ENCODE data around the gene SCNN1A. TPM values are rescaled to one million over a fixed set of nuclear protein-coding genes. Genes with fewer than 3 reads are reported as not detected.

SCNN1A gene
- total RNA-seq, 1 experiment from 2014 or later: 111 TPM

DNA sequence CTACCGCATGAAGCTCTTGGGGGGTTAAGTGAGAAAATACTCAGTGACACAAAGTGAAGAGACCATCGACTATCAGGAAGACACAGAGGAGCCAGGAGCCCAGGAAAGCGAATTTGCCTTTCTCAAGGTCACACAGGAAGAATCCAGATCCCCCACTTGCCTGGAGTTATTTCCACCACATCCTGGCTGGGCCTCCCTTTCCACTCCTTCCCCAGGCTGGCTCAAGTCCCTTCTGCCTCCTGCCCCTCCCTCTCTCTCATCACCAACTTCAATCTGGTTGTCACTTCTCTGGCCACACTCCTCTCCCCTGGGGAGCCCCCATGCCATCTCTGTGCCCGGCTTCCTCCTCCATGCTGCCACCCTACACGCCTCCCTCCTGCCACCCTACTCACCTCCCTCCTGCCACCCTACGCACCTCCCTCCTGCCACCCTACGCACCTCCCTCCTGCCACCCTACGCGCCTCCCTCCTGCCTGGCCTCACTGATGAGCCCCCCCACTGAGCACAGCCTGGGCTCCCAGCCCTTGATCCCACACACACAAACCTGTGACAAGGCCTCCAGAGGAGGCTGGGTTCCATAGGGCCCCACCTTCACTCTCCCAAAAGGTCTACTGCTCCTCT lies 6.3 kb downstream of the SCNN1A start:
- no peak overlapping the region for H2AK5ac ChIP-seq (ENCODE audit: insufficient read length, low read length)
- H3K79me1 ChIP-seq (ENCODE audit: insufficient read depth, low read depth, low read length, poor library complexity, severe bottlenecking): peaks cover 9% of the 10 kb centered on the region
- no peak overlapping the region for H4K91ac ChIP-seq (ENCODE audit: insufficient read length, low read depth, low read length)
- H3K27ac ChIP-seq (ENCODE audit: insufficient read length, low read depth, low read length): no peak overlapping the region
- H3K9me3 ChIP-seq (ENCODE audit: control insufficient read depth, low read depth, low read length): no peaks in the 10 kb centered on the region
- peaks cover 26% of the 10 kb centered on the region for H3K23me2 ChIP-seq (ENCODE audit: insufficient read length, low read depth, low read length, poor library complexity, severe bottlenecking)
- TF ChIP-seq, protein P1, sequence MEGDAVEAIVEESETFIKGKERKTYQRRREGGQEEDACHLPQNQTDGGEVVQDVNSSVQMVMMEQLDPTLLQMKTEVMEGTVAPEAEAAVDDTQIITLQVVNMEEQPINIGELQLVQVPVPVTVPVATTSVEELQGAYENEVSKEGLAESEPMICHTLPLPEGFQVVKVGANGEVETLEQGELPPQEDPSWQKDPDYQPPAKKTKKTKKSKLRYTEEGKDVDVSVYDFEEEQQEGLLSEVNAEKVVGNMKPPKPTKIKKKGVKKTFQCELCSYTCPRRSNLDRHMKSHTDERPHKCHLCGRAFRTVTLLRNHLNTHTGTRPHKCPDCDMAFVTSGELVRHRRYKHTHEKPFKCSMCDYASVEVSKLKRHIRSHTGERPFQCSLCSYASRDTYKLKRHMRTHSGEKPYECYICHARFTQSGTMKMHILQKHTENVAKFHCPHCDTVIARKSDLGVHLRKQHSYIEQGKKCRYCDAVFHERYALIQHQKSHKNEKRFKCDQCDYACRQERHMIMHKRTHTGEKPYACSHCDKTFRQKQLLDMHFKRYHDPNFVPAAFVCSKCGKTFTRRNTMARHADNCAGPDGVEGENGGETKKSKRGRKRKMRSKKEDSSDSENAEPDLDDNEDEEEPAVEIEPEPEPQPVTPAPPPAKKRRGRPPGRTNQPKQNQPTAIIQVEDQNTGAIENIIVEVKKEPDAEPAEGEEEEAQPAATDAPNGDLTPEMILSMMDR (conservative IDR thresholded peaks at IDR 0.05): no peak
- WGBS (ENCODE audit: extremely low coverage, insufficient read length, low lambda C conversion rate): no CpG with 5 or more reads among the region's 9 CpGs
- DNase-seq: no peak
- H3K9ac ChIP-seq (ENCODE audit: extremely low read depth, insufficient read length, low read length): no peak overlapping the region
- H3K27me3 ChIP-seq (ENCODE audit: insufficient read depth, low read length): no peaks in the 10 kb centered on the region
- H3K4me2 ChIP-seq (ENCODE audit: insufficient read depth, insufficient read length, low read length): no peak overlapping the region
- Mint-ChIP-seq H3K9me3 (no peaks in the 10 kb centered on the region; a peak in 1 of 5 replicates), H3K27ac (peak overlapping the region; percentile 53 to 86 (median 53); a peak in 5 of 7 replicates), H3K27me3 (ENCODE audit: low read depth) (no peaks in the 10 kb centered on the region), H3K4me3 (no peak overlapping the region; a peak in 1 of 5 replicates), H3K4me1 (peaks cover 59% of the 10 kb centered on the region in 2 experiments), H3K36me3 (ENCODE audit: insufficient read depth in 1 of 3, low read depth in 3 of 3) (peaks cover 16 to 53% (median 44%) of the 10 kb centered on the region in 3 experiments)
- no peak overlapping the region for H2BK15ac ChIP-seq (ENCODE audit: low read depth, low read length)
- H3K14ac ChIP-seq (ENCODE audit: insufficient read depth, low read length): no peak overlapping the region
- H2BK20ac ChIP-seq (ENCODE audit: low read depth, low read length, poor library complexity, severe bottlenecking): no peak overlapping the region
- H4K5ac ChIP-seq (ENCODE audit: insufficient read length, low read depth, low read length): no peak overlapping the region
- H4K20me1 ChIP-seq (ENCODE audit: control insufficient read depth, insufficient read depth, insufficient read length): no peaks in the 10 kb centered on the region
- peaks cover 15% of the 10 kb centered on the region; the same call in 1 of the 2 replicates for H3K4me1 ChIP-seq (ENCODE audit: insufficient read depth, low read length)
- H3K79me2 ChIP-seq (ENCODE audit: insufficient read depth, low read length): peaks cover 28% of the 10 kb centered on the region
- no peak overlapping the region for H4K8ac ChIP-seq (replicated peaks; ENCODE audit: insufficient read length, low read depth, low read length)
- H3K56ac ChIP-seq (ENCODE audit: insufficient read length, low read depth, low read length): no peak overlapping the region
- H2BK120ac ChIP-seq (ENCODE audit: low read depth, low read length, poor library complexity, severe bottlenecking): no peak overlapping the region
- H3T11ph ChIP-seq (ENCODE audit: low read length): no peak overlapping the region
- H2BK5ac ChIP-seq (ENCODE audit: insufficient read length, low read length): no peak overlapping the region
- peak overlapping the region; percentile 48; the same call in 1 of the 2 replicates for H3K4ac ChIP-seq (ENCODE audit: low read depth, low read length)
- no peak overlapping the region for H3K18ac ChIP-seq (ENCODE audit: insufficient read length, low read depth, low read length)
- H2BK12ac ChIP-seq (ENCODE audit: insufficient read length, low read depth, low read length): no peak overlapping the region
- no peak overlapping the region for H3K23ac ChIP-seq (ENCODE audit: insufficient read length, low read depth, low read length)
- H2AFZ ChIP-seq (ENCODE audit: low read length): no peak overlapping the region

Data from H9 (cell line).